ENCODE data around the gene WDR44.

DNA sequence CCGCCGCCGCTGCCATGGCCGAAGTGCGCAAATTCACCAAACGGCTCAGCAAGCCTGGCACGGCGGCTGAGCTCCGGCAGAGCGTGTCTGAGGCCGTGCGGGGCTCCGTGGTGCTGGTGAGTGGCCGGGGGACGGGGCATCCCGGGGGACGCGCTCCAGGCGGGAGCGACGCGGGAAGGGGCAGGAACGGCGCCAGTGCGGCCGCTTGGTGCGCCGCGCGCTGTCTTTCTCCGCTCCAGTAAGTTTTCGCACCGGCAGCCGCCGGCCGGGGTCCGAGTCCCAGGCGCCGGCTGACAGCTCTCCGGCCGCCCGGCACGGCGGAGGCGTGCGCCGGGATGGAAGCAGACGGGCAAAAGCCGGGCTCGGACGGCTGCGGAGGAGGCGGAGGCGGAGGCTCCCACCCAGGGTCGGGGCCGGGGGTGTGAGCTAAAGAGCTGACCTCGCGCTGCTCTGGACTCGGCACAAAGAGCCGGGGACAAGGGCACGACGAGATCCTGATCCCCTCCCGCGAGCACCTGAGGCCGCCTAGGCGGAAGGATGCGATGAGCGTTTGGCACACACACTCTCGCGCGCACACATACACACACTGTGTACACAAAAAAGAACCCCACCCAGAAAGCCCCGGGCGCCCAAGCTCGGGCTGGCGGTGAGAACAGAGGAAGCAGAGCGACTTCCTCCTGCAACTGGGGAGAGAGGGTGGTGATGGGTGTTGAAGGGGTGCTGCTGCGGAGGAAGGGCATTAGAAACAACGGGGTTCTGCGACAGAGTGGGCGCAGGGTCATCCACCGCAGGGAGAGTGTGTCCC is 150.3 kb downstream of the WDR44 start:
- TF ChIP-seq, protein P1, sequence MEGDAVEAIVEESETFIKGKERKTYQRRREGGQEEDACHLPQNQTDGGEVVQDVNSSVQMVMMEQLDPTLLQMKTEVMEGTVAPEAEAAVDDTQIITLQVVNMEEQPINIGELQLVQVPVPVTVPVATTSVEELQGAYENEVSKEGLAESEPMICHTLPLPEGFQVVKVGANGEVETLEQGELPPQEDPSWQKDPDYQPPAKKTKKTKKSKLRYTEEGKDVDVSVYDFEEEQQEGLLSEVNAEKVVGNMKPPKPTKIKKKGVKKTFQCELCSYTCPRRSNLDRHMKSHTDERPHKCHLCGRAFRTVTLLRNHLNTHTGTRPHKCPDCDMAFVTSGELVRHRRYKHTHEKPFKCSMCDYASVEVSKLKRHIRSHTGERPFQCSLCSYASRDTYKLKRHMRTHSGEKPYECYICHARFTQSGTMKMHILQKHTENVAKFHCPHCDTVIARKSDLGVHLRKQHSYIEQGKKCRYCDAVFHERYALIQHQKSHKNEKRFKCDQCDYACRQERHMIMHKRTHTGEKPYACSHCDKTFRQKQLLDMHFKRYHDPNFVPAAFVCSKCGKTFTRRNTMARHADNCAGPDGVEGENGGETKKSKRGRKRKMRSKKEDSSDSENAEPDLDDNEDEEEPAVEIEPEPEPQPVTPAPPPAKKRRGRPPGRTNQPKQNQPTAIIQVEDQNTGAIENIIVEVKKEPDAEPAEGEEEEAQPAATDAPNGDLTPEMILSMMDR (IDR thresholded peaks at IDR 0.05): no peak
- peak in 1 of 4 donors; percentile 58 for TF ChIP-seq POLR2A (IDR thresholded peaks at IDR 0.05)

All from esophagus squamous epithelium (tissue), 4 donors.